Common myeloid progenitor, CD34-positive (primary cell): ENCODE measurements around the gene PGAM5.

Source experiments
- CTCF ChIA-PET: fragments of 350-600 bp; sonication (Branson Sonifier 250); formaldehyde crosslinking; loops from one replicate; lab custom pipeline; 2021; ENCODE audit warnings: antibody characterized with exemption; lab: Charles Lee
- POLR2A ChIA-PET: fragments of 350-600 bp; sonication (Branson Sonifier 250); formaldehyde crosslinking; loops from one replicate; lab custom pipeline; 2021; ENCODE audit warnings: antibody characterized with exemption; lab: Charles Lee
- DNase-seq, 3 donors: peaks; one replicate each; pipeline versions ENCODE4 v3.0.0 to v3.0.0-alpha.2; 2013
- H3K27ac ChIP-seq, 2 experiments: 1 replicate in 1 of 2; 2 replicates in 1 of 2; pipeline ENCODE4 v1.7.0; 2013; ENCODE audit warnings: inconsistent platforms in 2 of 2, low read length in 2 of 2, mild to moderate bottlenecking in 2 of 2, low read depth in 1 of 2, moderate library complexity in 1 of 2; ENCODE audit not compliant: severe bottlenecking in 2 of 2, insufficient read depth in 1 of 2, poor library complexity in 1 of 2
- H3K27me3 ChIP-seq, 5 experiments: replicated peaks in 2 of 5; 1 replicate in 3 of 5; 2 replicates in 2 of 5; pipeline versions ENCODE4 v1.6.1 to v1.7.0; 2013; ENCODE audit warnings: low read length in 4 of 5, mild to moderate bottlenecking in 2 of 5, moderate library complexity in 2 of 5, inconsistent platforms in 1 of 5; ENCODE audit not compliant: insufficient read depth in 5 of 5, control insufficient read depth in 4 of 5
- H3K36me3 ChIP-seq, 4 experiments: 1 replicate in 2 of 4; 2 replicates in 2 of 4; pipeline versions ENCODE4 v1.6.1 to v1.7.0; 2013; ENCODE audit warnings: low read length in 3 of 4, control low read depth in 1 of 4, mild to moderate bottlenecking in 1 of 4; ENCODE audit not compliant: control insufficient read depth in 4 of 4, insufficient read depth in 4 of 4
- H3K4me1 ChIP-seq, 4 experiments: 1 replicate in 3 of 4; 2 replicates in 1 of 4; pipeline versions ENCODE4 v1.6.1 to v1.7.1; 2013; ENCODE audit warnings: low read length in 3 of 4, mild to moderate bottlenecking in 3 of 4, control low read depth in 1 of 4, inconsistent platforms in 1 of 4, moderate library complexity in 1 of 4; ENCODE audit not compliant: control insufficient read depth in 4 of 4, insufficient read depth in 4 of 4; ENCODE audit errors: control extremely low read depth in 1 of 4
- H3K4me3 ChIP-seq, 7 experiments: 1 replicate in 4 of 7; 2 replicates in 3 of 7; pipeline versions ENCODE4 v1.5.1 to v1.7.0; 2013; ENCODE audit warnings: mild to moderate bottlenecking in 7 of 7, low read length in 6 of 7, moderate library complexity in 6 of 7, inconsistent platforms in 2 of 7, low read depth in 2 of 7, control low read depth in 1 of 7; ENCODE audit not compliant: insufficient read depth in 4 of 7, control insufficient read depth in 1 of 7; ENCODE audit errors: extremely low read depth in 1 of 7
- H3K9me3 ChIP-seq, 5 experiments: 1 replicate in 4 of 5; 2 replicates in 1 of 5; pipeline versions ENCODE4 v1.6.1 to v1.7.1; 2013; ENCODE audit warnings: low read length in 4 of 5, mild to moderate bottlenecking in 2 of 5, inconsistent platforms in 1 of 5, low read depth in 1 of 5, moderate library complexity in 1 of 5; ENCODE audit not compliant: control insufficient read depth in 4 of 5, insufficient read depth in 2 of 5; ENCODE audit errors: control extremely low read depth in 1 of 5
- WGBS: methylation state at CpG from one replicate; pipeline ENCODE4 v1.1.5; 2013; ENCODE audit not compliant: insufficient coverage; 5-methylcytosine and 5-hydroxymethylcytosine counted together

The PGAM5 gene

GRCh38 chr12:132665794-132666193 is 44.8 kb upstream of the PGAM5 start:
- WGBS, result 100% methylated on average over 4 of the region's 6 CpGs
- Histone ChIP-seq H3K4me1 (peaks cover 2 to 52% (median 45%) of the 10 kb centered on the region in 4 experiments), H3K4me3 (no peak overlapping the region), H3K9me3 (no peaks in the 10 kb centered on the region), H3K27me3 (no peaks in the 10 kb centered on the region), H3K36me3 (peaks cover 4 to 90% (median 34%) of the 10 kb centered on the region in 4 experiments), H3K27ac (no peak overlapping the region)
- DNase-seq, result no peak
- POLR2A ChIA-PET, result no interaction called here
- CTCF ChIA-PET, result interaction anchor here (1.0 to 1.3 kb wide), 2 partner anchors 11 to 44 kb away, joined by 4 read pairs; no protein-coding TSS in a partner anchor

- H3K27ac ChIP-seq, result no peak overlapping the region
- ChIA-PET POLR2A (no interaction called here), CTCF (interaction anchor here (1.0 kb wide), 1 partner anchor 11 kb away, joined by 3 read pairs; no protein-coding TSS in a partner anchor)
- WGBS, result over 99% methylated on average over 29 of the region's 30 CpGs
- H3K27me3 ChIP-seq, result no peaks in the 10 kb centered on the region
- H3K4me1 ChIP-seq, result peaks cover 2 to 26% (median 19%) of the 10 kb centered on the region in 4 experiments
- no peak for DNase-seq
- no peak overlapping the region for H3K4me3 ChIP-seq
- H3K9me3 ChIP-seq, result no peaks in the 10 kb centered on the region
- H3K36me3 ChIP-seq, result peaks cover 18 to 84% (median 48%) of the 10 kb centered on the region in 4 experiments
Observed at GRCh38 chr12:132668191-132669088, 42.2 kb upstream of the PGAM5 start.

DNA sequence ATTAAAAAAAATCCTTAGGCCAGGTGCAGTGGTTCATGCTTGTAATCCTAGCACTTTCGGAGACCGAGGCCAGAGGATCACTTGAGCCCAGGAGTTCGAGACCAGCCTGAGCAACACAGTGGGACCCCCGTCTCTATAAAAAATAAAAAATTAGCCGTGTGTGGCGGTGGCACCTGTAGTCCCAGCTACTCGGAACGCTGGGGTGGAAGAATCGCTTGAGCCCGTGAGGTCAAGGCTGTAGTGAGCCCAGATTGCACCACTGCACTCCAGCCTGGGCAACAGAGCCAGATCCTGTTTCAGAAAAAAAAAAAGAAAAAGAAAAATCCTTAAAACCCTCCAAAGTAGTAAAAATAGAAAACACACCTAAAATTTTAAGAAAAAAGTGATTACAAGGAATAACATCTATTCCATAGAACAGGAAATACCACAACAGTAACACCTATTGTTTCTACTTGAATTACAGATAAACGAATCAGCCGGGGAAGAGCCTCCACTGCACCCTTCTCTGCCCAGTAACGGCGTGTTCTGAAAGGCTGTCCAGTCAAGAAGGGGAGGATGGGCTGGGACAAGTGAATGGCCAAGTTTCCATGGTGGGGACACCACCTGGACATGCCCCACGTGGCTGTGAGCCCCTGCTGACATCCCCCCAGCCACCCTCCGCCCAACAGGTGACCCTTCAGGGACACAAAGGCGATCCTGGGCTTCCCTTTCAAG is 41.3 kb upstream of the PGAM5 start:
- Histone ChIP-seq H3K27ac (no peak overlapping the region), H3K27me3 (no peaks in the 10 kb centered on the region), H3K36me3 (peaks cover 19 to 85% (median 52%) of the 10 kb centered on the region in 4 experiments), H3K9me3 (no peaks in the 10 kb centered on the region), H3K4me3 (no peak overlapping the region), H3K4me1 (peaks cover 2 to 17% (median 10%) of the 10 kb centered on the region in 4 experiments)
- ChIA-PET CTCF (interaction anchor here (1.0 kb wide), 1 partner anchor 12 kb away, joined by 3 read pairs; no protein-coding TSS in a partner anchor), POLR2A (no interaction called here)
- over 99% methylated on average over 17 of the region's 17 CpGs for WGBS
- DNase-seq, result no peak

DNA sequence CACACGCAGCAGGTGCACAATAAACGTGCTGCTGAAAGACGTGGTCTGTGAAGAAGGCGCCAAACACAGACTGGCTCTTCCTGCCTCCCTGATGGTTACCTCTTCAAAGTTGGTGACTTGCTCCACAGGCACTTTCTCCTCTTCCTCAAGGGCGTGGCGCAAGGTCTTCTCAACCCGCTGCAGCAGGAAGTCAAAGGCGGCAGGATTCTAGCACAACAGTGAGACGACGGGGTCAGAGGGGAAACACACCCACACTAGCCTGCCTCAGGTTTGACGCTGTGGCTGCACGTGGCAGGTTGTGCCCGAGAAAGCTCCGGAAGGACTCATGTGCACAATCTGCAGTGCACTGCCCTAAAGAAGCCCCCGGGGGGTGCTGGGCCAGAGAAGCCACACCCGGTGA is 38.5 kb upstream of the PGAM5 start:
- no peaks in the 10 kb centered on the region for H3K9me3 ChIP-seq
- CTCF ChIA-PET, result no interaction called here

GRCh38 chr12:132672678-132673077 is 38.0 kb upstream of the PGAM5 start:
- no peaks in the 10 kb centered on the region for H3K4me1 ChIP-seq
- no peak for DNase-seq
- H3K27me3 ChIP-seq, result no peaks in the 10 kb centered on the region
- no peaks in the 10 kb centered on the region for H3K9me3 ChIP-seq
- peaks cover 28 to 85% (median 61%) of the 10 kb centered on the region in 4 experiments for H3K36me3 ChIP-seq
- ChIA-PET CTCF (no interaction called here), POLR2A (interaction anchor here (0.6 kb wide), 1 partner anchor 14 kb away, joined by 3 read pairs; no protein-coding TSS in a partner anchor)
- no peak overlapping the region for H3K27ac ChIP-seq
- 98% methylated on average over 12 of the region's 12 CpGs for WGBS
- no peak overlapping the region for H3K4me3 ChIP-seq

More for the DNA sequence above, 38.5 kb upstream of the PGAM5 start:
- Histone ChIP-seq H3K36me3 (peaks cover 28 to 85% (median 63%) of the 10 kb centered on the region in 4 experiments), H3K27ac (no peak overlapping the region), H3K27me3 (no peaks in the 10 kb centered on the region), H3K4me1 (no peaks in the 10 kb centered on the region), H3K4me3 (no peak overlapping the region)
- no peak for DNase-seq
- 91% methylated on average over 15 of the region's 16 CpGs for WGBS
- POLR2A ChIA-PET, result no interaction called here

DNA sequence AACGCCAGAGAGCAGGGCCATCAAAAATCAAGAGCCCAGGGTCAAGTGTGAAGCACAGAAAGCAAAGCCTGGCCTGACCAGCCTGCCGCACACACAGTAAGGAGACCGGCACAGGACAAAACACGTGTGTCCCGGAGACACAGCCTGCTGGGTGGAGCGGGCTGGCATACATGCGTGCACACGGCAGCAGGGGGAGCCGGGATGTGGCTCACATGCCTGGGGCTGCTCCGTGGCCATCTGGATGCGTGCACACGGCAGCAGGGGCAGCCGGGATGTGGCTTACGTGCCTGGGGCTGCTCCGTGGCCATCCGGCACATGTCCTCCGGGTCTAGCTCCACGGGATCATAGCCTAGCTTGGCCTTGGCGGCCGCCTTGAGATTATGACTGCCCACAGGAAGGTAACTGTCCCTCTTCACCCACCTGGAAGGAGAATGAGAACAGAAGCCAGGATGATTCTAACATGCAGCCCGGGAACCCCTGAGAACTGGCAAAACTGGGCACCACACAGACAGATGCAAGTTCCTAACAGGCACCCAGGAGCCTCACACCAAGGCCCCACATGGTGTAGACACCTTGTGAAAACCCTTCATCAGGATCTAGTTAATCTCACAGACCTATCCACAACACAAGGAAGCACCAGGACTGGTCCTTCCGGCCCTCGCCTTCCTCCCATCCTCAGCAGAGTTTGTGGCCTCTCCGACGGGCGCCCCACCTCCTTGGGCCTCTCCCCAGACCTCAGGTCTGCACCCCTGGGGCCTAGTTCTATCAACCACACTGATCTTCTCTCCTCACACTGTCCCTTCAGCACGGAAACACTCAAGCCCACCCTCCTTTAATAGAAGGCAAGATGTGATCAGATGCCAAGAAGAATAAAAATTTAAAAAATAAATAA is 37.1 kb upstream of the PGAM5 start:
- Histone ChIP-seq H3K27me3 (no peaks in the 10 kb centered on the region), H3K36me3 (peaks cover 28 to 84% (median 61%) of the 10 kb centered on the region in 4 experiments), H3K4me1 (no peaks in the 10 kb centered on the region), H3K4me3 (no peak overlapping the region), H3K9me3 (no peaks in the 10 kb centered on the region), H3K27ac (no peak overlapping the region)
- WGBS, result 92% methylated on average over 22 of the region's 27 CpGs
- DNase-seq, result no peak
- ChIA-PET CTCF (no interaction called here), POLR2A (interaction anchor here (0.6 kb wide), 1 partner anchor 13 kb away, joined by 3 read pairs; no protein-coding TSS in a partner anchor)
